Gastroesophageal sphincter (tissue), 3 donors: ENCODE results near the gene SLC24A3.

ENCODE experiments used
- POLR2A ChIP-seq, 2 donors: fragments of 450-650 bp; IDR thresholded peaks; one replicate each; pipeline ENCODE4 v1.6.1; 2017; ENCODE audit warnings: antibody characterized with exemption in 2 of 2, mild to moderate bottlenecking in 2 of 2, moderate library complexity in 1 of 2
- POLR2AphosphoS5 ChIP-seq: sonication (generic); formaldehyde crosslinking; IDR thresholded peaks from one replicate; pipeline ENCODE4 v1.6.1; 2017; ENCODE audit warnings: antibody characterized with exemption
- TF ChIP-seq, protein P1 (sequence below), 4 experiments: fragments of 200-600 bp in 2 of 4; fragments of 450-650 bp in 2 of 4; sonication (generic) in 1 of 4; IDR thresholded peaks; one replicate each; pipeline ENCODE4 v1.5.1; 2017 to 2019; ENCODE audit warnings: antibody characterized with exemption in 4 of 4, mild to moderate bottlenecking in 2 of 4, moderate library complexity in 2 of 4

DNA sequence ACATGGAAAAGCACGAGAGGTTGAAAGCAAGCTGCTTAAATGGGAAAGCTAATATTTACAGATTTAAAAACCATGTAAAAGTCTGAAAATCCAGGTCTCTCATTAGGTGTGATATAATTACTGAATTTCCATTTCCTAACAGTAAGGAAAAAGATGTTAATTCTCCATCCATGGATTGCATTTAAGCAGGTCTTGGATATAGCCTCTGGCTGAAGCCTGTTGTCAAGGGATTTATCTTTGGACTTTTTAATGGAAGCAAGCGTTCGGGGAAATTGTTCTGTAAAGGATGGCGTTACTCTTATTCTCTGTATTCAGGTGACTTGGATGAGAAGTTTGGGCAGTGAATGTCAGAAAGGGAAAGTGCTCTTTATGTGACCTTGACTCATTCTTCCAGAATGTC is 233.8 kb downstream of the SLC24A3 start:
- TF ChIP-seq, protein P1, sequence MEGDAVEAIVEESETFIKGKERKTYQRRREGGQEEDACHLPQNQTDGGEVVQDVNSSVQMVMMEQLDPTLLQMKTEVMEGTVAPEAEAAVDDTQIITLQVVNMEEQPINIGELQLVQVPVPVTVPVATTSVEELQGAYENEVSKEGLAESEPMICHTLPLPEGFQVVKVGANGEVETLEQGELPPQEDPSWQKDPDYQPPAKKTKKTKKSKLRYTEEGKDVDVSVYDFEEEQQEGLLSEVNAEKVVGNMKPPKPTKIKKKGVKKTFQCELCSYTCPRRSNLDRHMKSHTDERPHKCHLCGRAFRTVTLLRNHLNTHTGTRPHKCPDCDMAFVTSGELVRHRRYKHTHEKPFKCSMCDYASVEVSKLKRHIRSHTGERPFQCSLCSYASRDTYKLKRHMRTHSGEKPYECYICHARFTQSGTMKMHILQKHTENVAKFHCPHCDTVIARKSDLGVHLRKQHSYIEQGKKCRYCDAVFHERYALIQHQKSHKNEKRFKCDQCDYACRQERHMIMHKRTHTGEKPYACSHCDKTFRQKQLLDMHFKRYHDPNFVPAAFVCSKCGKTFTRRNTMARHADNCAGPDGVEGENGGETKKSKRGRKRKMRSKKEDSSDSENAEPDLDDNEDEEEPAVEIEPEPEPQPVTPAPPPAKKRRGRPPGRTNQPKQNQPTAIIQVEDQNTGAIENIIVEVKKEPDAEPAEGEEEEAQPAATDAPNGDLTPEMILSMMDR (IDR thresholded peaks at IDR 0.05): no peak
- TF ChIP-seq POLR2A (IDR thresholded peaks at IDR 0.05) (no peak), POLR2AphosphoS5 (no peak)
